MM.1S (cell line): ENCODE measurements around the gene ATP7A.

Experiments
- EZH2 ChIP-seq: fragments of 300-600 bp; sonication (generic); optimal IDR thresholded peaks from 2 replicates; pipeline ENCODE3; 2017; ENCODE audit warnings: low read depth, mild to moderate bottlenecking, antibody characterized with exemption, low read length, mixed read lengths
- EZH2phosphoT487 ChIP-seq: fragments of 300-600 bp; sonication (generic); IDR thresholded peaks from 2 replicates; pipeline ENCODE4 v1.6.1; 2018; ENCODE audit warnings: antibody characterized with exemption, low read length
- TF ChIP-seq, protein P1 (sequence below): fragments of 300-600 bp; sonication (generic); IDR thresholded peaks from 2 replicates; pipeline ENCODE4 v1.5.1; 2016; ENCODE audit warnings: antibody characterized with exemption, low read length, mixed read lengths

DNA sequence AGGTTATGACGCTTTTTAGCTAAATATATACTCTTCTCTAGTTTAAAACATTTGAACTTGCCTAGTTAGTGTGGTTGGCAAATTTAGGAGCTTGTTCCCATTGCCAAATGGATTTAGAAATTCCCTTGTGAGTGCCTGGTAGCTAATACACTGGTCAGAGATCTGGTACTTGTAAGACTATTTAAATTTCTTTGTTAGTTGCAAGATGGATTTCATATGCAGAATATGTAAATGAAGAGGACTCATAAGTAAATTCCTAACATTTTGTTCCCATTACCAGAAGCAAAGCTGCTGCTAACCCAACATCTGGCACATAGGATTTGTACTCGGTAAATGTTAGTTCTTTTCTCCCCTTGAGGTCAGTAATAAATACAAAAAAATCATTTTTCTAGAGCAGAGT is 137.6 kb downstream of the ATP7A start:
- TF ChIP-seq, protein P1, sequence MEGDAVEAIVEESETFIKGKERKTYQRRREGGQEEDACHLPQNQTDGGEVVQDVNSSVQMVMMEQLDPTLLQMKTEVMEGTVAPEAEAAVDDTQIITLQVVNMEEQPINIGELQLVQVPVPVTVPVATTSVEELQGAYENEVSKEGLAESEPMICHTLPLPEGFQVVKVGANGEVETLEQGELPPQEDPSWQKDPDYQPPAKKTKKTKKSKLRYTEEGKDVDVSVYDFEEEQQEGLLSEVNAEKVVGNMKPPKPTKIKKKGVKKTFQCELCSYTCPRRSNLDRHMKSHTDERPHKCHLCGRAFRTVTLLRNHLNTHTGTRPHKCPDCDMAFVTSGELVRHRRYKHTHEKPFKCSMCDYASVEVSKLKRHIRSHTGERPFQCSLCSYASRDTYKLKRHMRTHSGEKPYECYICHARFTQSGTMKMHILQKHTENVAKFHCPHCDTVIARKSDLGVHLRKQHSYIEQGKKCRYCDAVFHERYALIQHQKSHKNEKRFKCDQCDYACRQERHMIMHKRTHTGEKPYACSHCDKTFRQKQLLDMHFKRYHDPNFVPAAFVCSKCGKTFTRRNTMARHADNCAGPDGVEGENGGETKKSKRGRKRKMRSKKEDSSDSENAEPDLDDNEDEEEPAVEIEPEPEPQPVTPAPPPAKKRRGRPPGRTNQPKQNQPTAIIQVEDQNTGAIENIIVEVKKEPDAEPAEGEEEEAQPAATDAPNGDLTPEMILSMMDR = no peak
- TF ChIP-seq EZH2 = no peak
- TF ChIP-seq EZH2phosphoT487 = no peak
